Fibroblast of skin of abdomen (primary cell): ENCODE results near the gene GPATCH4.
A peak's percentile ranks its signal among the peaks of the same experiment; 100 is the strongest.
"Not testable (repeated sequence)": the region's sequence is repeated elsewhere in the genome, so short reads cannot be mapped to it uniquely, and the experiment has no call there.

Experiments
- DNase-seq: peaks from one replicate; pipeline ENCODE4 v3.0.0-alpha.2; 2013

GPATCH4 gene

DNA sequence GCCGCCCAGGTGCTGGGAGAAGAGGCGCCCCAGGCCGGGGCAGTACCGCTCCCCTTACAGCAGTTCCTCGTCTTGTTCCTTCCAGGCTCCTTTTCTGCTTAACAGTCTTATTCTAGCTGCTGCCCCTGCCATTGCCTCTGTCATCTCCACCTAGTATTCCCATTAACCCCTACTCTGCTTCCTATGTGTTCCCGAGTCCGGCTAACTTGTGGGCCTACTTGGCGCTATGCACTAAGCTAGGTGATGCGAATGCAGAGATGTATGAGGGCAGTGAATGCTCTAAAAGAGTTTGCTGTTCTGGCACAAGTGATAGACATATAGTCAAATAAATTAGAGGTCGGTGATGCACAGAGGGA lies 28.6 kb downstream of the GPATCH4 start:
- DNase-seq, result no peak

DNA sequence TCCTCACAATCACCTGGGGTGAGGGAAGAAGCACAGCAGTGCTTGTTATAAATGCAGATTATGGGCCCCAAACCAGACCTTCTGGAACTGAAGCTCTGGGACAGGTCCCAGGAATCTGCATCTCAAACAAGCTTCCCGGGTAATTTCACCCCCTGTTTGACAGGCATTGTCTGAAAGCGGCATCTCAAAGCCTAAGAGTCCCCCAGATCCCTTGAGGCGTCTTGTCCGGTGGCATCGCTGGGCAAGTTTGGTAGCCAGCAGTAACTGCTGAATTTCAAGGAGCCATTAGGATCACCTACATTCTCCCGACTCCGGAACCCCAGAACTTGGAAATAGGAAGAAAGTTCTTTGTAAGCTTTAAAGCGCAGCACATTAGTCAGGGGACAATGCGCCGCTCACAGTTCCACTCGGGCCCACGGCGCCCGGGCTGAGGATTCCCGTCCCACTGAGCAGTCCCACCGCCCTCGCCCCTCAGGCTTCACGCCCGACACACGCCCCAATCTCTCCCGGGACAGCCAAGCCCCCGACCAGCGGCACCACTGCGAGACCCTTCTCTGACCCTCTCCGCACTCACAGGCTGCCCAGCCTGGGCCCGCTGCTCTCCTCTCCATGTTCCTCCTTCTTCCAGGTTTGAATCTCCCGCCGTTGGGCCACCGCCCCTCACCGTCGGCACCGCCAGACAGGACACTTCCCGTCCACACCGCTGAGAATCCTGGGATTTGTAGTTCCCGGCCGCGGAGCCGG lies 29.2 kb downstream of the GPATCH4 start, which contains the start of gene IQGAP3:
TSS of gene IQGAP3 (minus strand) at position 647 of the 744 bp plus-strand sequence. CDS start at position 611, 36 bp downstream.
- peak; percentile 82 for DNase-seq

DNA sequence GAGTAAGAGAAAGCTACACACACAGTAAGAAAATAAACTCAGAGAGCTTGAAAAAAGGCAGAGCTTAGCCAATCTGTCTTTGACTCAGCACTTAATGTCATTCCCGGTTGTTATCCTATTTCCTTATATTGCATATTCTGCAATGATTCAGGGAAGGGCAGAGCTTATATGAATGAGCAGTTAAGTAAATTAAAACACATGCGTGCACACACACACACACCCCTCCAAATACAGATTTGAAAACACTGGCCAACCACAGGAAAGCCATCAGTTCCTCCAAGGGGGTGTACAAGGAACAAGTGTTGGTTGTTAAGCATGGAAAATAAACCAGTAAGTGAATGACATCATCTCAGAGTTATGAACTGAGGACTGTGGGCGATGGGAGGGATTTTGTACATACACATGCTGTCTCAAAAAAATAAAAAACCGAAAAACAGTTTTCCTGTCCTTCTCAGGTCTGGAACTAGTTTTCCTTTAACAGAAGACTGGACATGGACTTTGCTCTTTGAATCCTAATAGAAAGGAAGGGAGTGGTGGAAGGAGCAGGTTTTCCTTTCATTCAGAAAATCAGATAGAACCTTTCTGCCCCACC lies 29.9 kb downstream of the GPATCH4 start:
- DNase-seq, result peak; percentile 91

DNA sequence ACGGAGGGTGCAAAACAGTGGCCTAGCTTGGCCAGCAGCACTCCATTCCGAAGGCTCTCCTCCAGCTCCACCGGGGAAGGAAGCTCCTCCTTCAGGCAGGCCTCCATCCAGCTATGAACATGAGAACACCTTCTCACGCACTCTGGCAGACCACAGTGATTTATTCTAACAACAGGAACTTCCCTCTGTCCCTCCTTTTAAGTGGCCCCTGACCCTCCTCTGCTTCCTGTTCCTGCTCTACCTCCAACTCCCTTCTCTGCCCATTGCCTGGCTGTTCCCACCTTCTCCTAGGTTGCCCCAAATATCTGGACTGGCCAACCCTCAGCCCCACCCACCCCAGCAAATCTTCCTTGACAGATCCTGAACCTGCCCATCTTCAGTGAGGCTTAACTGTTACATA lies 34.8 kb downstream of the GPATCH4 start:
- DNase-seq, result no peak

DNA sequence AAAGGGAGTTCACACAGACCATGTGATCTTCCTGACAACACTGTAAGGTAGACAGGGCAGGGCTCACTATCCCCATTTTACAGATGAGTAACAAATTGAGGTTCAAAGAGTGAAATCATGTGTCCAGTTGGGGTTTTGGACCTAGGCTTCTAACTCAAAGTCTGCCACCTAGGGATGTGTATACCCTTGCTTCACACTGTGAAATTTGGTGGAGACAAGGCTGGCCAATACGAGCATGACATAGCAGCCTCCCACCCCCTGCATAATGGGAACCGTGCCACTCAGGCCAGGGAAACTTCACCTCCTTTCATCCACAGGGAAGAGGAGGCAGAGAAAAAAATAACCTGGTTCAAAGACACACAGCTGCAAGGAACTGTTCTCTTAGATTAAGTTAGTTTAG lies 35.8 kb downstream of the GPATCH4 start:
- no peak for DNase-seq

DNA sequence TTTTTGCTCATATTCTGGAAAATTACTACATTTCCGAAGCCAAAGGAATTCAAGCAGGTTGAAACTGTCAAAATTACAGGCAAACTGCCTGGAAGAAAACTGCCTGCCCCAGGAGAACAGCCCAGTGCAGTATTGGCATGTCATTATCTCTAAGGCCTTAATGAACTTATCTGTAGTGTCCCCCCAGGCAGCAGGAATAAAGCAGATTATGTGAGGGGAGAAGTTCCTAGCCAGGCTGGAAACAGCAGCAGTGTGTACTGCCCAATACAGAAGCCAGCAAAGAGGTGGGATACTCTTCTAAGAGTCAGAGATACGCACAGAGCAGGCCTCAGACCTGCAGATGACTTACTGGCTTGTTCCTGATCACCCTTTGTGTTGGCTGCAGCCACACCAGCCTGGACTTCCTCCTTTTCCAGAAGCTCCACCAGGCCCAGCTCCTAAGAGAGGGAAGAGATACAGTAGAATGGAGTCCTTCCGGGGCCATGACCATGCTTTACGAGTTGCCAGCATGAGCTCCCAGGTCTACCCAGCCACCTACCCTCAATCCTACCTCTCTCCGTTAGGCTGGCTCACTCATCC lies 40.6 kb downstream of the GPATCH4 start:
- no peak for DNase-seq

DNA sequence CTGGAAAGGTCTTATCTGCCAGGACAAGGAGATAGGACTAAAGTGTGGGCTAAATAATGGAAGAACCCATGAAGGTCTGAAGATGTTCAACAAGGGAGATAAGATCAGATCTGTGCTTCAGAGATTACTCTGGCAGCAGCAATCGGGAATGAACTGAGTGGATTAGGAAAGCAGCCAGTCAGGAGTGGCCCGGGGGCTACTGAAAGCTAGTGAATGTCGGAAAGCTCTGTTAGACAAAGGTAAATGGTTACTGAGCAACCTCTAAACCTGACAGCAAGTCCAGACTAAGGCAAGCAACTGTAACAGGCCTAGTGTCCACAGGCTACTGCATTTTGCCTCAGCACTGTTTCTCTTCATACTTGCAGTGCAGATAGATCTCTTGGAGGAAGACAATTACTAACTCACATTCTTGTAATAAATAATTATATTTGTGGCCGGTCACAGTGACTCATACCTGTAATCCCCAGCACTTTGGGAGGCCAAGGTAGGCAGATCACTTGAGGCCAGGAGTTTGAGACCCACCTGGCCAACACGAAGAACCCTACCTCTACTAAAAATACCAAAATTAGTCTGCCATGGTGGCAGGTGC lies 41.4 kb downstream of the GPATCH4 start:
- DNase-seq, result no peak

DNA sequence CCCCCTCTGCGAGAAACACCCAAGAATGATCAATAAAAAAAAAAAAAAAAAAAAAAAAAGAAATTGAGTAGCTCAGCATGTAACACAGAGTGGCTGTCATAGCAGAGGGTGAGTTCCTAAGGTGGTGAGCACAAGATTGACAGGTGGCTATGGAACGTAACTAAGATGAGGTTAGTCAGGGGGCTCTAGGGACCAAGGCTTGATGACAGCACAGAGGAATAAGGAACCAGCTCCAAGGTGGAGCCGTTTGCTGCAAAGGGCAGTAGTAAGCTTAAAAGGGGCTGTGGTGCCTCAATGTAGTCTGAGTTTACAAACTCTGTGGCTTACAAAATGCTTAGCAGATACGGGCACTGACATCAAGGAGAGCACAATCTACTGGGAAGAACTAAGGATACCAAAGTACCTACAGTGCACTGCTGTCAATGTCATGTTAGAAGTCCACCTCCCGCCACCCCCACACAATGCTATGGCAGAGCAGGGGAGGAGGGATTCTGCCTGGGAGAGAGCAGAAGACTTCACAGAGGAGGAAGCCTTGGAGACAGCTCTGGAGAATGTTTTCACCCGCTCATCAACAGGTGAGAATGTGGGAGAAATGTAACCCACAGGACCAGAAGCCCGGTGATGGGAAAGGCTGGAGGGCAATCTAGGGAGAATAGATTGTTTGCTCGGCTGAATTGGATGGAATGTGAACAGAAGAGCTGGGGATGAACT lies 42.0 kb downstream of the GPATCH4 start:
- no peak for DNase-seq

DNA sequence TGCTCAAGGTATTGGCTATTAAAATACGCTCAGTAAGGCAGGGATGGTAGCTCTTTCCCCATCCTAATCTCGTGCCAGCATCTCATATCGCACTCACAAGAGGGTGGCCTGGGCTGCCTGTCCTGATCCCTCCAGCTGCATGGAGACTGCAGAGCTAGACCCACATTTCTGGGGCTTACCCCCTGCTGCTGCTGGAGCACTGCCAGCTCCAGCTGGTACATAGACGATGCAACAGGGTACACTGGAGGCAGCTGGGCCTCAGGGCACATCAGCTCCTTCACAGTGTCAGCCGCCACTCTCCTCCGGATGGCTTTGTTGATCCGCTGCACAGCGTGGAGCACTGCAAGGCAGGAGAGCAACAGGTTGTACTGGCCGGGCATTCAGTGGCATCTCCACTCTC lies 44.9 kb downstream of the GPATCH4 start:
- DNase-seq, result no peak

DNA sequence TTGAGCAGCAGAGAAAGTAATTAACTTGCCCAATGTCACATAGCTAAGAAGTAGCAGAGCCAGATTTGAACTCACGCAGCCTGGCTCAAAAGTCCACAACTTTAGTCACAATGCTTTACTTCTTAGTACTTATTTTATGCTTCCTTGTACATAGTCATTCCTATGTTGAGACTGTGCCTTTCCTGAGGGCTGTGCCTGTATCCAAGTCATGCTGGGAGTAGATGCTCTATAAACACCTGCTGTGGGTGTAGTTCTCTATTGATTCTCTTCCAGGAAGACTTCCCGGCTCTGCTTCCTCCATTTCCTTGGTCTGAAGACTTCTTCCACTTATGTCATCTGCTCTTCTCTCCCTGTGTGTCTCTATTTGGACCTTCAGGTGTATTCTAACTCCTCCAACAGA lies 45.6 kb downstream of the GPATCH4 start:
- no peak for DNase-seq

DNA sequence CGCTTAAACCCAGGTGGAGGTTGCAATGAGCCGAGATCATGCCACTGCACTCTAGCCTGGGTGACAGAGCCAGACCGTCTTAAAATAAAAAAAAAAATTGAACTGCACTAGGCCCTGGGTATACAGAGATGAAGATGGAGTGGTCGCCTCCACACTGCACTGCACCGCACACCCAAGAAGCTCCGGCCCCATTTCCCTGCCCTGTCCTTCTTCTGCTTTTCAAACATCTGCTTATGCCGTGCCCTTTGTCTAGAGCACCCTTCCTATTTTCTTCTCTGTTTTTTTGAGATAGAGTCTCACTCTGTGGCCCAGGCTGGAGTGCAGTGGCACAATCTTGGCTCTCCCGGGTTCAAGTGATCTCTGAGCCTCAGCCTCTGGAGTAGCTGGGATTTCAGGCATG lies 46.3 kb downstream of the GPATCH4 start:
- DNase-seq, result no peak

DNA sequence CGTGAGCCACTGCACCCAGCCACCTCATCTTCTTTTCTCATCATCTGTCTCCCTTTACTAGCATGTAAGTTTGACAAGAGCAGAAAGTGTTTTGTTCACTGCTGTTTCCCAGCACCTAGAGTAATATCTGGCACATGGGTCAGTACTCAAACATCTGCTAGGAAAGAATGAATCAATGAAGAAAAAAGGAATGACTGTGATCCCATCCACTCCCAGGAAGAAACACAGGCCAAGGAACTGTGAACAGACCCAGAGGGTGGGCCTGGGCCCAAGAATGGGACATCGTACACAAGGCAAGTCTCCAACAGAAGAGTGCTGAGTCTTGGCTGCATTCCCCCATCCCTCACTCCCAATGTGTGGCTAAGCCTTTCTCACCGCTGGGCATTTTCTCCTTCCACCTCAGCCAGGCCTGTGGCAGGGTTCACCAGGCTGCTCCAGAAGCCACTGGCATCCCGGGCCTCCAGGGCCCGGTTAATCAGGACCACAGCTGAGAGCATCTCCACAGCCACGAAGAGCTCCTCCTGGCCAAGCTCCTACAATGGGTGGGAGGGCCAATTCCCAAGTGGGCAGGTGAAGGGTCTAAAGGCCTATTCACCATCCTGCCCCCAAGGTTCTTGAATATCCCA lies 47.3 kb downstream of the GPATCH4 start:
- no peak for DNase-seq

DNA sequence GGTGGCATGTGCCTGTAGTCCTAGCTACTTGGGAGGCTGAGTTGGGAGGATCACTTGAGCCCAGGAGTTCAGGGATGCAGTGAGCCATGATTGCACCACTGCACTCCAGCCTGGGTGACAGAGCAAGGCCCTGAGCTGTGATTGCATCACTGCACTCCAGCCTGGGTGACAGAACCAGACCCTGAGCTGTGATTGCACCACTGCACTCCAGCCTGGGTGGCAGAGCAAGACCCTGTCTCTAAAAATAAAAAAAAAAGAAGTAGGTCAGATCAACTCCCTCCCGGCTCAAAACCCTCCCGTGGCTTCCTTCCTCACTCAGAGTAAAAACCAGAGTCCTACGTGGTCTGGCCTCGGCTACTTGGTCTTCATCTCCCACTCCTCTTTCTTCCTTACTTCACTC lies 48.3 kb downstream of the GPATCH4 start:
- not testable (repeated sequence) for DNase-seq

DNA sequence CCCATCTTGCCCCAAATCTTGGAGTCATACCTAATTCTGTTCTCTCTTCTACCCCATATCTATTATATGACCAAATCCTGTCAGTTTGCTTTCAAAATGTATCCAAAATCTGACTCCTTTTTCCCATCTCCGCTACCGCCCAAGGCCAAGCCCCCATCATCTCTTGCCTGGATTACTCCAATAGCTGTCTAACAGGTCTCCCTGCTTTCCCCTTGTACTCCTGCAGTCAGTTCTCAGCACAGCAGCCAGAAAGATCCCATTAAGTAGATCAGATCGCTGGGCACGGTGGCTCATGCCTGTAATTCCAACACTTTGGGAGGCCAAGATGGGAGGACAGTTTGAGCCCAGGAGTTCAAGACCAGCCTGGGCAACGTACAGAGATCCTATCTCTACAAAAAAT lies 48.8 kb downstream of the GPATCH4 start:
- no peak for DNase-seq

DNA sequence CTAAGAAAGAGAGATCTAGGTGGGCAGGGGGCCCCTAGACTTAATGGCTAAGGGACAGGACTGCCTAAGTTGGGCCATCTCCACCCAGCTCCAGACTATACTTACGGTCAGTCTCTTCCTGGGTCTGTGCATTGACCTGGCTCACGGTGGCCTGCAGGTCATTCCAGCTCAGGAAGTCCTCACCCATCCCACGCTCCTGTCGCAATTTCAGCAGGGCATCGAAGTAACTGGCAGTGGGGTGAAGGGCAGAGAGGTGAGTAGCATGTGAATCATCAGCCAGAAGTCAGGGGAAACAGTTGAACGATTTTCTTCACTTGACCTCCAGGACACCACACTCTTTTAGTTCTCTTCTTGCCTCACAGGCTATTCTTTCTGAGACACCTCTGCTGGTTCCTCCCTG lies 49.4 kb downstream of the GPATCH4 start:
- no peak for DNase-seq

DNA sequence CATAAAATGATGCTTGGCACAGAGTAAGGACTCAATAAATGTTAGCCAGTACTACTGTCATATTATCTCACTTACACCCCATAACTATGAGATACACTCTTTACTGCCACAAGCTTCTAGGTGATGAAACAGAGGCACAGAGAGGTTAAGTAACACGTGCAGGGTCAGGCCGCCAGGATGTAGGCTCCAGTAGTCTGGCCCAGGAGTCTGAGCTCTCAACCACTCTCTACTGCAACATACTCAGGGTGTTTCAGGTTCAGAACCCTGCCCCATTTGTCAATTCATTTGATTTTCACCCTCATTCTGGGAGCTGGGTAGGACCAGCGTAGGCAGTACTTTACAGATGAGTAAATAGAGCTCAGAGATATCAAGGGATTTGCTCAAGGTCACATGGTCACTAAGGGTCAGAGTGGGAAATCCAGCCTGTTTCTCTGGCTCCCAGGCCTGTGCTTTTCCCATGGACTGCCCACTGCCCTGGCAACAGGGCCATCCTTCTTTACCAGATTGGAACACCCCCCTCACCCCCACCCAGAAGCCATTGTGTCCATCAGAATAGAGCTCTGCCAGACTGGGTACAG lies 50.1 kb downstream of the GPATCH4 start:
- DNase-seq, result no peak

DNA sequence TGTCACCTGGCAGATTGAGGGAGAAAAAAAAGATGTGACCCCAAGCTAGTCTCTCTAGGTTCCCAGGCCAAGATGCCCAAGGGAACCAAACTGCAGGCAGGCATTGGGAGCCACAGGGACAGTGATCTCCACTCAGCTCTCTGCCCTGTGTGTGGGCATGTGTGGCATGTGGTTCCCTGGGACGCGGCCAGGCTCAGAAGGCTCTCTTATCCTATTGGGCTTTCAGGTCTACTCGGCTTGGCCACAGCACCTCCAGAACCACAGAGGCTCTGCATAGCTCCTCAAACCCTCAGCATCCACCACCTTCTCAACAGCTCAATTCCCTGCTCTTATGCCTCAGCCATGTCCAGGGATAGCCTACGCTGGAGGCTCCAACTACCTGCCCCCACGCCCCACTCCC lies 50.9 kb downstream of the GPATCH4 start:
- no peak for DNase-seq

DNA sequence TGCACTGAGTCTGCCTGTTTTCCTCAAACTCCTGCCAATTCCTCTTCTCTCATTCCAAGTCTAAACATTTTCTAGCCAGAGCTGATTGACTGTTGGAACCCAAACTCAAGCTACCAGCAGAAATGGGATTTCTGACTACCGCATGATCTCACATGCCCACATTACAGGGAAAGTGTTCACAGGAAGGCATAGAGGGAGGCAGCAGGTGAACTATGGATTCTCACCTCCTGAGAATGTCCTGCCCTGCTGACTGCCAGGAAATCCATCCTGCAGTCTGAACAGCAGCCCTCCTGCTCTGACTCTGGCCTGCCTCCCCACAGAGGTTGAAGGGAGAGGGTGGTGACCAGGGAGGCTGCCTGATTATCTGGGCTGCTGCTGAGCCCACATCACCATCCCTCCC lies 51.4 kb downstream of the GPATCH4 start:
- no peak for DNase-seq

DNA sequence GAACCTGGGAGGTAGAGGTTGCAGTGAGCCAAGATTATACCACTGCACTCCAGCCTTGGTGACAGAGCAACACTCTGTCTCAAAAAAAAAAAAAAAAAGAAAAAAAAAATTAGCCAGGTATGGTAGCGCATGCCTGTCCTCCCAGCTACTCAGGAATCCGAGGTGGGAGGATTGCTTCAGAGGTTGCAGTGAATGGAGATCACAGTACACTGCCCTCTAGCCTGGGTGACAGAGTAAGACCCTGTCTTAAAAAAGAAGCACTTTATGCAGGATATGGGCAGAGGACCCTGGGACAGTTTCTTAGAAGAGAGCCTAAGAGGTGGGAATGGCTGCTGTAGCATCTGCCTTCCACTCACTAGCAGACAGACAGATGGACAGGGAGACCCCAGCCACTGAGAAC lies 51.9 kb downstream of the GPATCH4 start:
- DNase-seq, result no peak

DNA sequence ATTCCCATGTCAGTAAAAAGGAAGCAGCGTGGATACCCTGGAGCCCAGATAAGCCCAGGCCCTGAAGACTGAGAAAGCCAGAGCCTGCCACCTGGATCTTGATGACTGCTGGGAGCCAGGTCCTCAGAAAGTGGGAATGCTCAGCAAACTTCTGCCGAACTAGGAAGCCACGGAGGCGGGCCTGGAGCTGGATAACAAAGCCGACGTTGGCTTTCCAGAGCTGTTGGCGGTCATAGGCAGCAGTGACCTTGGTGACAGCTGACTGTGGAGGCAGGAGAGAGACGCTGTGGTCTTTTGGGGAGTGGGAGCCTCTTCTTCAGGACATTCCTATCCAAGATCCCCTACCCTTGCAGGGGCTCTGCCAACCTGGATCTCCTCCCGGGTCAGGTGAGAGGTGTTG lies 53.3 kb downstream of the GPATCH4 start:
- no peak for DNase-seq

DNA sequence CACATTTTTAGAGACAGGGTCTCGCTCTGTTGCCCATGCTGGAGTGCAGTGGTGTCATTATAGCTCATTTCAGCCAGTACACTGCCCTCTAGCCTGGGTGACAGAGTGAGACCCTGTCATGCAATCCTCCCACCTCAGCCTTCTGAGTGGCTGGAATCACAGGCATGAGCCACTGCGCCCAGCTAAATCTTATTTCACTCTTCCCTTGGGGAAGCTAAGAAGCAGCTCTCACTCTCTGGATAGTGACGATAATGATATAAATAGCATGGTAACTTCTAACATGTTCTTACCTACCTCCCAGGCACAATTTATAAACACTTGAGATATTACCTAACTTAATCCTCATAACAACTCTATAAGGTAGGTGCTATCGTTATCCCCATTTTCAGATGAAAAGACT lies 53.8 kb downstream of the GPATCH4 start:
- no peak for DNase-seq

DNA sequence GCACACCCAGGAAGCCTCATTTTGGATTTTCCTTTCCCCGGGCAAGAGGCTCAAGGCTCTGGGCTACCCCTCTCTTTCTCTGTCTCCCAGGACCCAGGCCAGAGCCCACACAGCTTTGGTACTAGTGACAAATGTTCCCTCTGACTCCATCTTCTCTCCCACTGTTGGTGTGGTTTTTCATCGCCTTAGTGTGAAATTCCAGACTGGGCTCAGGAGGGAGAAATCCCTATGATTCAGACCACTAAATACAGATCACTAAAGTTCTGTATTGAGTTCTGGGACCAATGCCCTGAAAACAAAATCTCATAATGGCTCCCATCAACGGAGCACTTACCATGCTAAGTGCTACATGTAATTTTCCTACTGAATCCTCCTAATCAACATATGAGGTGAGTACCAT lies 55.0 kb downstream of the GPATCH4 start:
- DNase-seq, result no peak
